CD4-positive, alpha-beta T cell treated with Interleukin-12 subunit alpha and Interleukin-12 subunit beta, for 1 hour (primary cell): ENCODE data around the gene ZFX.
A peak's percentile ranks its signal among the peaks of the same experiment; 100 is the strongest.
"Not testable (repeated sequence)": the region's sequence is repeated elsewhere in the genome, so short reads cannot be mapped to it uniquely, and the experiment has no call there.

ENCODE experiments used
- DNase-seq: peaks from one replicate; pipeline ENCODE4 v3.0.0-alpha.2; 2020

ZFX gene

GRCh38 chrX:24153178-24153795 is 3.8 kb downstream of the ZFX start:
- DNase-seq, result peak; percentile 17

- no peak for DNase-seq
These were observed 4.3 kb downstream of the ZFX start for GRCh38 chrX:24153796-24154189.

DNA sequence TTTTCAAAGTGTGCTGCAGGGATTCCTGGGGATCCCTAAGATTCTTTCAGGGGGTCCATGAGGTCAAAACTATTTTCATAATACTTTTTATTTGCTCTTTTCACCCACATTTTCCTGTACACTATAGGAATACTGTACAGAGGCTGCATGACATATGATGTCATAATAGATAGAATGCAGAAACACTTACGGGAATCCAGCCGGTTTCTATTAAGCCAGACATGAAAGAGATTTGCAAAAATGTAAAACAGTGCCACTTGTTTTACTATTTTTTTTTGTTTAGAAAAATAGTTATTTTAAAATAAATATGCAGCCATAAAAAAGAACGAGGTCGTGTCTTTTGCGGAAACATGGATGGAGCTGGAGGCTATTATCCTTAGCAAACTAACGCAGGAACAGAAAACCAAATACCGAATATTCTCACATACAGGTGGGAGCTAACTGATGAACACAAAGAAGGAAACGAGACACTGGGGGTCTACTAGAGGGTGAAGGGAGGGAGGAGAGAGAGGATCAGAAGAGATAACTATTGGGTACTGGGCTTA is 5.0 kb downstream of the ZFX start:
- DNase-seq, result no peak

- not testable (repeated sequence) for DNase-seq
These were observed 6.2 kb downstream of the ZFX start for GRCh38 chrX:24155747-24156146.

DNA sequence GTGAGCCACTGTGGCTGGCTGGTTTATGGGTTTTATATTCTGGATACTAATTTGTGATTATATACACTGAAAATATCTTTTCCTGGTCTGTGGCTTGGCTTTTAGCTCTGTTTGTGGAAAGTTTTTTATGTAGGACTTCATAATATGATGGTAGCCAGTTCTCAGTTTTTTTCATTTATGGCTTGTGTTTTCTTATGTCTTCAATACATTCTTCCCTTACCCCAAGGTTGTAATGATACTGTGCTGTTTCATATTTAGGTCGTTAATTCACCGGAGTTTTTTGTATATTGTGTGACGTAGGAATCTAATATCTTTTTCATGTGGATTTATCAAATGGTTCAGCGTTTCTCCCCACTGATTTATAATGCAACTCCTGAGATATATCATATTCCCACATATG is 6.6 kb downstream of the ZFX start:
- DNase-seq, result no peak

DNA sequence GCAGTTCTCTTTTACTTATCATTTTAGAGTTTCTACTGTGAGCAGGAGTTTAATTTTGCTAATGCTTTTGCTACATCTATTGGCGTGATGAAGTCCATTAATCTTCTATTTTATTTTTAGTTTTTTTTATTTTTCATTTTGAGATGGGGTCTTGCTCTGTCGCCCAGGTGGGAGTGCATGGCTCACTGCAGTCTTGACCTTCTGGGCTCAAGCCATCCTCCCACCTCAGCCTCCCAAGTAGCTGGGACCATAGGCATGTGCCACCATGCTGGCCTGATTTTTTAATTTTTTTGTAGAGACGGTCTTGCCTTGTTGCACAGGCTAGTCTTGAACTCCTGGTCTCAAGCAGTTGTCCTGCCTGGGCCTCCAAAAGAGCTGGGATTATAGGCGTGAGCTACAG is 9.4 kb downstream of the ZFX start:
- DNase-seq, result no peak

DNA sequence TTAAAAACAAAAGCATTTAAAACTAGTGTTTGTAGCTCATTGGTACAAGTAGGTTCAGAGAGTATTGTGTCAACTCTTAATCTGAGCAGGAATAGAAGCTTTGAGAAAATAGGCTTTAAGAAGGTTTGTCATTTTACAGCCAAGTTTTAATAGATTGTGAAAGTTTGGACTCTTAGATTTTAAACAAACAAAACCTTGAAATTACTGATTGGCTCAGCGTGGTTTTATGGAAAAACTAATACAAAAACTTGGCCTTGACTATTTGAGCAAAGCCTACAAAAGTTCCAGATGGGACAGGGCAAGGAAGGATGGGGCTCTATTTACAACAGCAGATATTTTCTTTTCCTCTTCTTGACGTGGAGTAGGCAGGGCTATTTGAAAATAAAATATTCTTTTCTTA is 16.5 kb downstream of the ZFX start:
- DNase-seq, result no peak

- DNase-seq, result no peak
These were observed 18.4 kb downstream of the ZFX start for GRCh38 chrX:24167719-24168472.

GRCh38 chrX:24168807-24169206 is 19.3 kb downstream of the ZFX start:
- DNase-seq, result no peak

- DNase-seq, result no peak
These were observed 19.7 kb downstream of the ZFX start for GRCh38 chrX:24169211-24169610.

- DNase-seq, result no peak
These were observed 23.8 kb downstream of the ZFX start for GRCh38 chrX:24173115-24173847.

DNA sequence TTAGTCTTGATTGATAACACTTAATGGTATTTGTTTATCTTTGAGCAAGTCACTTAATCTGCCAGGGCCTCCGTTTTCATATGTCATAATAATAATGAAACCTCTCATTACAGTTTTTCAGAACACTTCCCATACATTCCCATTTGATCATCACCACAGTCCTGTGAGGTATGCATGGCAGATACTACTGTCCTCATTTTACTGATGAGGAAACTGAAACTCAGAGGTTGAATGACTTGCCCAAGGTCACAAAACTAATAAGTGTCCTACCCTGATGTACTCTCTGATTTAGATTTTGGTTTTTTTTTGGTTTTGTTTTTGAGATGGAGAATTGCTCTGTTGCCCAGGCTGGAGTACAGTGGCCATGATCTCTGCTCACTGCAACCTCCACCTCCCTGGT is 25.7 kb downstream of the ZFX start:
- DNase-seq, result no peak

GRCh38 chrX:24178441-24178840 is 28.9 kb downstream of the ZFX start:
- DNase-seq, result no peak

GRCh38 chrX:24184018-24184417 is 34.5 kb downstream of the ZFX start:
- DNase-seq, result no peak

- no peak for DNase-seq
These were observed 37.0 kb downstream of the ZFX start for GRCh38 chrX:24186483-24186882.

DNA sequence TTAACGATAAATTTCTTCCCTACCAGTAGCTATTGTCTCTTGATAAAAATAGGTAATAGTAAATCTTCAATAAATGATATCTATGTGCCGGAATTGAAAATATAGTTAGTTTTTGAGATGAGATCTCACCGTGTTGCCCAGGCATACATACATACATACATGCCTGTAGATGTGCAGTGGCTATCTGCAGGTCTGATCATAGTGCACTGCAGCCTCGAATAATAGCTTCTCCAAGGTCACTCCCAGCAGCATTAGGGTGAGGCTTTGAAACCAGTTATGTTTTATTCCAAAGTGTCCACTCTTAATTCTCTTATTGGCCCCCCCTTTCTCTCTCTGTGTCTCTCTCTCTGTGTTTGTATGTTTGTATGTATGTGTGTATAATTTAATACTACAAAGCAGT is 37.5 kb downstream of the ZFX start:
- no peak for DNase-seq

- no peak for DNase-seq
These were observed 40.0 kb downstream of the ZFX start for GRCh38 chrX:24189490-24189889.

- no peak for DNase-seq
These were observed 41.1 kb downstream of the ZFX start for GRCh38 chrX:24190500-24191156.

DNA sequence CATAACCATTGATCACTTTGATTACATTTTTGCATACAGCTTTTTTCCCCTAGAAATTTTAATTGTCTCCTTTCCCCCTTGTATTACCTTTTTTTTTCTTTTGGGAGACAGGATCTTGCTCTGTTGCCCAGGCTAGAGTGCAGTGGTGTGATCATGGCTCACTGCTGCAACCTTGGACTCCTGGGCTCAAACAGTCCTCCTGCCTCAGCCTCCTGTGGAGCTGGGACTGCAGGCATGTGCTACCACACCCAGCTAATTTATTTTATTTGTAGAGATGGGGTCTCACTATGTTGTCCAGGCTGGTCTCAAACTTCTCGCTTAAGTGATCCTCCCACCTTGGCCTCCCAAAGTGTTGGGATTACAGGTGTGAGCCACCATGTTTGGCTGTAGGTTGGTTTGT is 47.0 kb downstream of the ZFX start:
- no peak for DNase-seq

- no peak for DNase-seq
These were observed 48.6 kb downstream of the ZFX start for GRCh38 chrX:24198101-24198500.

- DNase-seq, result no peak
These were observed 50.6 kb downstream of the ZFX start for GRCh38 chrX:24200133-24200532.

- no peak for DNase-seq
These were observed 51.7 kb downstream of the ZFX start for GRCh38 chrX:24201216-24201615.

DNA sequence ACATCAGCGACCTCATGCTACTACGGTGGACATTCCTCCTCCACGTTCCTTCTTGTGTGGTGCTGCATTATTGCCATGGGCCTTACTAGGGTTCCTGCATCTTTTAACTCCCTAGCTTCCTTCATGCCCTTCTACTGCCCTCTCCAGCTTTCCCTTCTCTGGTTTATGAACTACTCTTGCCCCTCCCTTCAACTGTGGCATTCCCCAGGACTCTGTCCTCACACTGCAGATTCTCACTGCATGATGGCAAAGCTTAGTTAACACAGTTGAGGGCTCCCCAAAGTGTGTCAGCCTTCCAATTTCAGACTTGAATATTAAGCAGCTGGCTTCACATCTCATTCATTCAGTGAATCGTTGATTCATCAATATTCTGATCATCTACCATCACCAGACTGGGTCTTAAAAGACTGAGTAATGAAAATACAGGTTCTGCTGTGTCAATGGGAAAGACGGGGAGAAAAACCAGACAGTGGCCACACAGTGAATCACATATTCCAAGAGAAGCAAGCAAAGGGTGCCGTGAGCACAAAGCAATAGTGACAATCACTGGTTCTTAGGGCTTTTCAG is 53.0 kb downstream of the ZFX start:
- no peak for DNase-seq
